H9 (cell line): Measurements from ENCODE around the gene IL1RL2. TPM values are rescaled to one million over a fixed set of nuclear protein-coding genes. Genes with fewer than 3 reads are reported as not detected.

Experiments used
- DNase-seq: peaks from one replicate; pipeline ENCODE4 v3.0.0-alpha.2; 2017
- H2AFZ ChIP-seq: one replicate; pipeline ENCODE4 v1.6.1; 2013; ENCODE audit warnings: mild to moderate bottlenecking, low read length, control low read depth, moderate library complexity
- H2AK5ac ChIP-seq: 2 replicates; pipeline ENCODE4 v1.6.1; 2013; ENCODE audit warnings: low read length, control low read depth, mixed read lengths; ENCODE audit not compliant: insufficient read length
- H2BK120ac ChIP-seq: one replicate; pipeline ENCODE4 v1.6.1; 2013; ENCODE audit warnings: low read depth, mild to moderate bottlenecking, low read length, control low read depth, inconsistent platforms; ENCODE audit not compliant: poor library complexity, severe bottlenecking
- H2BK12ac ChIP-seq: 2 replicates; pipeline ENCODE4 v1.6.1; 2013; ENCODE audit warnings: low read length, control low read depth, mixed read lengths, low read depth; ENCODE audit not compliant: insufficient read length
- H2BK15ac ChIP-seq: 2 replicates; pipeline ENCODE4 v1.6.1; 2013; ENCODE audit warnings: low read depth, low read length, control low read depth
- H2BK20ac ChIP-seq: one replicate; pipeline ENCODE4 v1.6.1; 2013; ENCODE audit warnings: low read depth, mild to moderate bottlenecking, low read length, control low read depth, inconsistent platforms; ENCODE audit not compliant: poor library complexity, severe bottlenecking
- H2BK5ac ChIP-seq: 2 replicates; pipeline ENCODE4 v1.6.1; 2013; ENCODE audit warnings: low read length, control low read depth, mixed read lengths; ENCODE audit not compliant: insufficient read length
- H3K14ac ChIP-seq: 2 replicates; pipeline ENCODE4 v1.6.1; 2013; ENCODE audit warnings: low read length, control low read depth; ENCODE audit not compliant: insufficient read depth
- H3K18ac ChIP-seq: 2 replicates; pipeline ENCODE4 v1.6.1; 2013; ENCODE audit warnings: low read depth, mild to moderate bottlenecking, mixed read lengths, low read length, control low read depth; ENCODE audit not compliant: insufficient read length
- H3K23ac ChIP-seq: 2 replicates; pipeline ENCODE4 v1.6.1; 2013; ENCODE audit warnings: low read length, control low read depth, mixed read lengths, low read depth; ENCODE audit not compliant: insufficient read length
- H3K23me2 ChIP-seq: 2 replicates; pipeline ENCODE4 v1.6.1; 2013; ENCODE audit warnings: low read depth, mild to moderate bottlenecking, mixed read lengths, low read length, control low read depth; ENCODE audit not compliant: insufficient read length, poor library complexity, severe bottlenecking
- H3K27ac ChIP-seq: 2 replicates; pipeline ENCODE4 v1.5.1; 2013; ENCODE audit warnings: low read length, control low read depth, mixed read lengths, low read depth; ENCODE audit not compliant: insufficient read length
- H3K27me3 ChIP-seq: 2 replicates; pipeline ENCODE4 v1.6.1; 2013; ENCODE audit warnings: low read length, control low read depth, inconsistent platforms; ENCODE audit not compliant: insufficient read depth
- H3K4ac ChIP-seq: 2 replicates; pipeline ENCODE4 v1.6.1; 2013; ENCODE audit warnings: low read depth, mild to moderate bottlenecking, control low read depth, inconsistent platforms, low read length, moderate library complexity
- H3K4me1 ChIP-seq: 2 replicates; pipeline ENCODE4 v1.6.1; 2013; ENCODE audit warnings: low read length, control low read depth, inconsistent platforms; ENCODE audit not compliant: insufficient read depth
- H3K4me2 ChIP-seq: 2 replicates; pipeline ENCODE4 v1.6.1; 2013; ENCODE audit warnings: low read length, control low read depth, mixed read lengths; ENCODE audit not compliant: insufficient read length, insufficient read depth
- H3K56ac ChIP-seq: 2 replicates; pipeline ENCODE4 v1.6.1; 2013; ENCODE audit warnings: low read depth, mild to moderate bottlenecking, mixed read lengths, low read length, control low read depth; ENCODE audit not compliant: insufficient read length
- H3K79me1 ChIP-seq: 2 replicates; pipeline ENCODE4 v1.6.1; 2013; ENCODE audit warnings: low read depth, mild to moderate bottlenecking, moderate library complexity, low read length, control low read depth, inconsistent platforms; ENCODE audit not compliant: insufficient read depth, poor library complexity, severe bottlenecking
- H3K79me2 ChIP-seq: 2 replicates; pipeline ENCODE4 v1.6.1; 2013; ENCODE audit warnings: low read length, control low read depth, inconsistent platforms; ENCODE audit not compliant: insufficient read depth
- H3K9ac ChIP-seq: 2 replicates; pipeline ENCODE4 v1.6.1; 2013; ENCODE audit warnings: low read length, control low read depth, mixed read lengths; ENCODE audit not compliant: insufficient read length; ENCODE audit errors: extremely low read depth
- H3K9me3 ChIP-seq: one replicate; pipeline ENCODE4 v1.6.1; 2013; ENCODE audit warnings: low read depth, low read length, inconsistent platforms; ENCODE audit not compliant: control insufficient read depth
- H3T11ph ChIP-seq: one replicate; pipeline ENCODE4 v1.6.1; 2013; ENCODE audit warnings: mild to moderate bottlenecking, low read length, control low read depth, inconsistent platforms
- H4K20me1 ChIP-seq: one replicate; pipeline ENCODE4 v1.6.1; 2013; ENCODE audit not compliant: control insufficient read depth, insufficient read length, insufficient read depth
- H4K5ac ChIP-seq: 2 replicates; pipeline ENCODE4 v1.6.1; 2013; ENCODE audit warnings: low read depth, mild to moderate bottlenecking, mixed read lengths, low read length, control low read depth; ENCODE audit not compliant: insufficient read length
- H4K8ac ChIP-seq: replicated peaks from 2 replicates; pipeline ENCODE4 v1.6.1; 2013; ENCODE audit warnings: low read length, control low read depth, mixed read lengths, low read depth; ENCODE audit not compliant: insufficient read length
- H4K91ac ChIP-seq: 2 replicates; pipeline ENCODE4 v1.6.1; 2013; ENCODE audit warnings: low read depth, mild to moderate bottlenecking, moderate library complexity, mixed read lengths, low read length, control low read depth; ENCODE audit not compliant: insufficient read length
- H3K27ac Mint-ChIP-seq, 3 experiments: 2 replicates in 2 of 3; 3 replicates in 1 of 3; pipeline ENCODE4 v1.8.0; 2020 to 2021; ENCODE audit warnings: mixed read lengths in 3 of 3, mild to moderate bottlenecking in 1 of 3, moderate library complexity in 1 of 3
- H3K27me3 Mint-ChIP-seq: 2 replicates; pipeline ENCODE4 v1.8.0; 2021; ENCODE audit warnings: low read depth, mild to moderate bottlenecking, moderate library complexity, mixed read lengths
- H3K36me3 Mint-ChIP-seq, 3 experiments: 2 replicates in 2 of 3; 3 replicates in 1 of 3; pipeline ENCODE4 v1.8.0; 2020 to 2021; ENCODE audit warnings: low read depth in 3 of 3, mixed read lengths in 3 of 3; ENCODE audit not compliant: insufficient read depth in 1 of 3
- H3K4me1 Mint-ChIP-seq, 2 experiments: 2 replicates each; pipeline ENCODE4 v1.8.0; 2020; ENCODE audit warnings: mixed read lengths in 2 of 2
- H3K4me3 Mint-ChIP-seq, 2 experiments: 2 replicates in 1 of 2; 3 replicates in 1 of 2; pipeline ENCODE4 v1.8.0; 2020 to 2021; ENCODE audit warnings: mild to moderate bottlenecking in 2 of 2, mixed read lengths in 2 of 2, moderate library complexity in 1 of 2
- H3K9me3 Mint-ChIP-seq, 2 experiments: 2 replicates in 1 of 2; 3 replicates in 1 of 2; pipeline ENCODE4 v1.8.0; 2020; ENCODE audit warnings: mild to moderate bottlenecking in 2 of 2, mixed read lengths in 2 of 2, moderate library complexity in 1 of 2
- CTCF ChIP-seq: fragments of 200-600 bp; sonication (generic); conservative IDR thresholded peaks from 3 replicates; pipeline ENCODE4 v1.8.0; 2021; ENCODE audit warnings: antibody characterized with exemption, mild to moderate bottlenecking
- whole genome bisulfite sequencing: extraction: QIAGEN DNeasy Blood & Tissue Kit; methylation state at CpG from one replicate; pipeline ENCODE4 v1.1.7; 2013; ENCODE audit warnings: missing lambda C conversion rate, low lambda C conversion rate, mixed read lengths; ENCODE audit not compliant: insufficient read length; ENCODE audit errors: extremely low coverage; 5-methylcytosine and 5-hydroxymethylcytosine counted together
- total RNA-seq: library from RNA; stranded (reverse); gene quantifications from 2 replicates; pipeline ENCODE4 v1.2.1, GENCODE V29; 2021

IL1RL2 gene
- total RNA-seq, 1 experiment from 2014 or later: not detected

- Histone ChIP-seq H2AK5ac (no peak overlapping the region), H3K4ac (no peak overlapping the region), H4K8ac (no peak overlapping the region), H4K91ac (no peak overlapping the region), H2BK12ac (no peak overlapping the region), H3K18ac (no peak overlapping the region), H3K23me2 (no peaks in the 10 kb centered on the region), H3T11ph (no peak overlapping the region), H2BK20ac (no peak overlapping the region), H2BK15ac (no peak overlapping the region), H3K23ac (no peak overlapping the region), H3K4me1 (no peaks in the 10 kb centered on the region), H4K5ac (no peak overlapping the region), H3K27ac (no peak overlapping the region), H2BK120ac (no peak overlapping the region), H2AFZ (no peak overlapping the region), H3K56ac (no peak overlapping the region), H3K79me1 (no peaks in the 10 kb centered on the region), H3K27me3 (no peaks in the 10 kb centered on the region), H3K9ac (no peak overlapping the region), H3K9me3 (no peaks in the 10 kb centered on the region), H4K20me1 (no peaks in the 10 kb centered on the region), H3K79me2 (no peaks in the 10 kb centered on the region), H3K14ac (no peak overlapping the region), H3K4me2 (no peak overlapping the region), H2BK5ac (no peak overlapping the region)
- no peak for DNase-seq
- no CpG with 5 or more reads among the region's 7 CpGs for WGBS
- Mint-ChIP-seq H3K27me3 (no peaks in the 10 kb centered on the region), H3K9me3 (no peaks in the 10 kb centered on the region; a peak in 1 of 5 replicates), H3K36me3 (no peaks in the 10 kb centered on the region), H3K27ac (peak overlapping the region in 1 of 3 experiments; percentile 65; a peak in 1 of 7 replicates), H3K4me3 (no peak overlapping the region), H3K4me1 (no peaks in the 10 kb centered on the region)
- TF ChIP-seq CTCF: no peak
Observed at GRCh38 chr2:102154946-102155702, 31.7 kb upstream of the IL1RL2 start.
